HG02981 (cell line): ENCODE results near the gene GNL3.
"Not testable (repeated sequence)": the region's sequence is repeated elsewhere in the genome, so short reads cannot be mapped to it uniquely, and the experiment has no call there.

ENCODE experiments used
- ATAC-seq: cut with Tn5 transposase; IDR thresholded peaks from one replicate; pipeline ENCODE4 v1.9.1; 2021; ENCODE audit warnings: mild to moderate bottlenecking, moderate library complexity; ENCODE audit not compliant: unreplicated experiment

The GNL3 gene

DNA sequence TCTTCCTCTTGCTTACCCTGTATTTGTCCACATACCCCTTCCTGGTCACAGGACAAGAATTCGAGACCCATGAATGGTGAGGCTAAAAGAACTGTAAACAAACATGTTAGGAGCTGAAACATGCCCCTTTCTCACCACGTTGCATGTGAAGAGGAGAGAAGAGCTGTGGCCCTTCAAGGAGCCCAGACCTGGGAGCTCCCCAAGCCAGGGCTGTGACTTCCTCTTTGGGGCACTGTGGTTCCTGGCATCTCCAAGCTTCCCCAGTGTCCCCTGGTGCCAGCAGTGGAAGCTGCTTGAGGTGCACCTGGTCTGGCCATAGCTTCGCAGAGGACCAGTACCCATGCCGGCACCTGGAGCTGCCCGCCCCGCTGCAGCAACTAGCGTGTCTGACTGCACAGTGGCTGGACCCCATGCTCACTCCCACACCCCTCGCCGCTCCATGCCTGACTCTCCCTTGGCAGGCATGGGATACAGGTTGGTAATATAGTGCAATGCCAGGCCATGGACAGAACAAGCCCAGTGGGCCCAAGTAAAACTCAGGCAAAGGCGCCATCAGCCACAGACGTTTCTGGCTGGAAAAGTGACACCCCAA is 30.0 kb downstream of the GNL3 start:
- ATAC-seq = no peak

- ATAC-seq = no peak
Measured at GRCh38 chr3:52719618-52720017, 33.8 kb downstream of the GNL3 start.

DNA sequence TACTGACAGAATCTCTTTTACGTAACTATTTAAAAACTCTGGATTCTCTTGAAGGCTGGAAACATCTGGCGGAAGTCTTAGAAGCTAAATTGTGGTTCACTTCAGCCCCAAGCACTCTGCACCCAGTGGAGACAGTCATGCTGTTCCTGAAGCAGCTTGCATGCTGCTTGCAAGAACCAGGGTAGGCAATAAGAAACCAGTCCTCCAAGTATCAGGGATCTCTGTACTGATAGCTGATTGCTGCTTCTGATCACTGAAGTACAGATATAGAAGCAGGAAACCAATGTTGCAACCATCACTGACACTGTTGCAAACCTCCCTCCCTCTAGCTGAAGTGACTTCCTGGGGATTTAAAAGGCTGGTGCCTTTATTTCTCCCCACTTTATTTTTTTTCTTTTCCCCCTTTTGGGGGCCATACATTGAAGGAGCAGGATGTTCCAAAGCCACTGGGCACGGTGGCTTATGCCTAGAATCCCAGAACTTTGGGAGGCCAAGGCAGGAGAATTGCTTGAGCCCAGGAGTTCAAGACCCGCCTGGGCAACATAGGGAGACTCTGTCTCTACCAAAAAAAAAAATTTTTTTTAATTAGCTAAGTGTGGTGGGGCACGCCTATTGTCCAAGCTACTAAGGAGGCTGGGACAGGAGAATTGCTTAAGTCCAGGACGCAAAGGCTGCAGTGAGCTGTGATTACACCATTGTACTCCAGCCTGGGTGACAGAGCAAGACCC is 35.3 kb downstream of the GNL3 start:
- ATAC-seq = no peak

DNA sequence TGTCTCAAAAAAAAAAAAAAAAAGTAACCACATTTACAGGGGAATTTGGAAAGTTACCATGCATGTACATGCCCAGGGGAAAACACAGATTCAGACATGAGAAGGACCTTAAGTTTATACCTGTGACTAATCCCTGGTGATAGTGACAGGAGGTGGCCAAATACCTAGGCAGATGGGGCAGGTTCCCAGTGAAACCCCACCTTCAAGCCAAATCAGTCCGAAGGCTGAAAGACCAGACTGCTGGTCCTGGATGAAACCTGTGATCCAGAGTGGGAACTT is 35.8 kb downstream of the GNL3 start:
- ATAC-seq = no peak

- no peak for ATAC-seq
Measured at GRCh38 chr3:52722491-52722890, 36.7 kb downstream of the GNL3 start.

- no peak for ATAC-seq
Measured at GRCh38 chr3:52723935-52724334, 38.1 kb downstream of the GNL3 start.

- ATAC-seq = no peak
Measured at GRCh38 chr3:52724511-52724910, 38.7 kb downstream of the GNL3 start.

DNA sequence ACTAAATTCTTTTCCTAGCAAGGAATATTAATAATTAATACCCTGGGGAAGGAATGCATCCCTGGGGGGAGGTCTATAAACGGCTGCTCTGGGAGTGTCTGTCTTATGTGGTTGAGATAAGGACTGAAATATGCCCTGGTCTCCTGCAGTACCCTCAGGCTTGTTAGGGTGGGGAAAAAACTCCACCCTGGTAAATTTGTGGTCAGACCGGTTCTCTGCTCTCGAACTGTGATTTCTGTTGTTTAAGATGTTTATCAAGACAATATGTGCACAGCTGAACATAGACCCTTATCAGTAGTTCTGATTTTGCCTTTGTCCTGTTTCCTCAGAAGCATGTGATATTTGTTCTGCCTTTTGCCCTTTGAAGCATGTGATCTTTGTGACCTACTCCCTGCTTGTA is 42.9 kb downstream of the GNL3 start:
- ATAC-seq = not testable (repeated sequence)

- ATAC-seq = no peak
Measured at GRCh38 chr3:52730681-52731080, 44.8 kb downstream of the GNL3 start.

DNA sequence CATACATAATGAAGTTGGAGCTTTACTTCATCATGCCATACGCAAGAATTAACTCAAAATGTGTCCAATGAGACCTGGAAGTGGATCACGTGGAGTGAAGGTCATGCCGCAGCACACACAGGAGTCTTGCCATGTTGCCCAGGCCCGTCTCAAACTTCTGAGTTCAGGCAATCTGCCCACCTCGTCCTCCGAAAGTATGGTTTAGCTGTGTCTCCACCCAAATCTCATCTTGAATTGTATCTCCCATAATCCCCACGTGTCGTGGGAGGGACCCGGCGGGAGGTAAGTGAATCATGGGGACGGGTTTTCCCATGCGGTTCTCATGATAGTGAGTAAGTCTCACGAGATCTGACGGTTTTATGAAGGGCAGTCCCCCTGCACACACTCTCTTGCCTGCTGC is 45.8 kb downstream of the GNL3 start:
- no peak for ATAC-seq

DNA sequence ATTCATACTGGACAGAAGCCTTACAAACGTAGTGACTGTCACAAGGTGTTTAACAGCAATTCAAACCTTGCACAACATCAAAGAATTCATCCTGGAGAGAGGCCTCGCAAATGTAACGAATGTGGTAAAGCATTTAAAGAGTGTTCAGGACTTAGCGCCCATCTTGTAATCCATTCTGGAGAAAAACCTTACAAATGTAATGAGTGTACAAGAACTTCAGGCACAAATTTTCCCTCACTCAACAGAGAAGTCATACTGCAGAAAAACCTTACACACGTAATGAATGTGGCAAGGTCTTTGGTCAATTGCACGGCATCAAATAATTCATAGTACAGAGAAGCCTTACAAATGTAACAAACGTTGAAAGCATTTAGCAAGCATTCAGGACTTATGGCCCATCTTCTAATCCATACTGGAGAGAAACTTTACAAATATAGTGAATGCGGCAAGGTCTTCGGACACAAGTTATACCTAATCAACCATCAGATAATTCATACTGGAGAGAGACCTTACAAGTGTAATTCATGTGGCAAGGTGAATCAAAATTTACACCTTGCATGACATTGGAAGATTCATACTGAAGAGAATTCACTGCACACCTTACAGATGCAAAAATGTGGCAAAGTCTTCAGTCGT is 47.5 kb downstream of the GNL3 start:
- ATAC-seq = no peak

DNA sequence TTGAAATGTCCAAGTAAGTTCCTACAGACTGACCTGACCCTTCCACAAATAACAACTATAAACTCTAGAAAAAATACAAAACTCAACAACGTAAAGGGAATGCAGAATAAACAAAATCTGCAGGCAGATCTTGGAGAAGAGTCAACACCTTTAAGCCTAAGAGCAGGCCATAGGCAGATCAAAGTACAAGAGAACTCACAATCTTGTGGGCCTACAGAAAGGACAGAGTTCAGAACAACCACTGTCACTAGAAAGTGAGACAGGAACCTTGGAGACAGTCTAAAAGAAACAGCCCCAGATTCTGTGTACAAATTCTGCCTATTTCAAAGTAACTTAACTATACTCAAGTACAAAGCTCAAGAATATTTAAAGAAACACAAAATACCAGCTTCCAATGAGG is 53.9 kb downstream of the GNL3 start:
- no peak for ATAC-seq

- ATAC-seq = no peak
Measured at GRCh38 chr3:52742418-52743041, 56.7 kb downstream of the GNL3 start.

- no peak for ATAC-seq
Measured at GRCh38 chr3:52743152-52743551, 57.3 kb downstream of the GNL3 start.

- ATAC-seq = no peak
Measured at GRCh38 chr3:52743721-52744120, 57.9 kb downstream of the GNL3 start.
